ENCODE results near the gene ADRA2C. TPM values are rescaled to one million over a fixed set of nuclear protein-coding genes. Genes with fewer than 3 reads are reported as not detected.

Gene ADRA2C
- total RNA-seq, 4 donors from 2014 or later, result 0.61 to 4.6 (median 3.6) TPM

DNA sequence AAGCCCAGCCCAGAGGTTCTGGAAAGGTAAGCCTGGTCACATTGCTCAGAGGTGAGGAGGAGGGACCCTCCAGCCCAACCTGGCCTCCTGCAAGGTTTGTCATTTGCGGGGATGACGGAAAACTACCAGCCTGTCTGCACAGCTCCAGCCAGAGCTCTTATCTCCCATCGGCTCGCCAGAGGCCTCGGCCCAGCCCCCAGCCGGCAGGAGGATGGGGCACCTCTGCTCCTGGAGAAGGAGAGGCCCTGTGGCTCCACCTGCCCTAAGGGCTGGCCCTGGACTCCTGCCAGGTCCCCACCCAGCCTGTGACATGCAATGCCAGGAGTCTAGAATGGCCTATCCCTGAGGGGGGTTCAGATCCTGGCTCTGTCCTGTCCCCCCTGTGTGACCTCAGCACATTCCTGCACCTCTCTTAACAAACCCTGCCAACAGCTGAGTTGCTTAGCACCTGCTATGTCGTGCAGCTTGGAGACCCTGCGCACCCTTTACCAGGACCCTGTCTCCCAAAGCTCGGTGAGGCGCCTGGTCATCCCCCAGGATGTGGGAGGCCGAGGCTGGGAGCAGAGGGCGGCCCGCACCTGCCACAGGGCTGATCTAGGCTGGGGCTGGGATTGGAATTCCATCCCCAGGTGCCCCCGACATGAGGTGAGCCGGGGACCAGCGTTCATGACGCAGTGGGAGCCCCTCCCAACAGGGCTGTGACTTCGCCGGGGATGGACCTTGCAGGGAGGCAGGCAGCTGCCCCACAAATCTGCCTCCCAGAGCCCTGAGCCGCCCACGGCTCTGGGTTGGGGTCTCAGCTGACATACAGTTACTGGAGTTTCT, 14.4 kb downstream of the ADRA2C start:
- 40% methylated on average over 4 of the region's 21 CpGs; no CpG with 5 or more reads in 1 of the 2 donors for WGBS, 2 donors
- H3K27ac ChIP-seq, result no peak overlapping the region
- intact Hi-C loops (cut with DNase I), result no loop called here
- peaks cover 0 to 9% (median 0%) of the 10 kb centered on the region in 3 donors for H3K4me1 ChIP-seq
- no peaks in the 10 kb centered on the region for H3K36me3 ChIP-seq
- peaks cover 0 to 9% (median 0%) of the 10 kb centered on the region in 3 donors for H3K9me3 ChIP-seq
- H3K27me3 ChIP-seq, result peaks cover 0 to 82% (median 0%) of the 10 kb centered on the region in 4 donors
- H3K4me3 ChIP-seq, result no peak overlapping the region
- DNase-seq, result no peak
- no peak for TF ChIP-seq POLR2A (IDR thresholded peaks at IDR 0.05)
- TF ChIP-seq, protein P1, sequence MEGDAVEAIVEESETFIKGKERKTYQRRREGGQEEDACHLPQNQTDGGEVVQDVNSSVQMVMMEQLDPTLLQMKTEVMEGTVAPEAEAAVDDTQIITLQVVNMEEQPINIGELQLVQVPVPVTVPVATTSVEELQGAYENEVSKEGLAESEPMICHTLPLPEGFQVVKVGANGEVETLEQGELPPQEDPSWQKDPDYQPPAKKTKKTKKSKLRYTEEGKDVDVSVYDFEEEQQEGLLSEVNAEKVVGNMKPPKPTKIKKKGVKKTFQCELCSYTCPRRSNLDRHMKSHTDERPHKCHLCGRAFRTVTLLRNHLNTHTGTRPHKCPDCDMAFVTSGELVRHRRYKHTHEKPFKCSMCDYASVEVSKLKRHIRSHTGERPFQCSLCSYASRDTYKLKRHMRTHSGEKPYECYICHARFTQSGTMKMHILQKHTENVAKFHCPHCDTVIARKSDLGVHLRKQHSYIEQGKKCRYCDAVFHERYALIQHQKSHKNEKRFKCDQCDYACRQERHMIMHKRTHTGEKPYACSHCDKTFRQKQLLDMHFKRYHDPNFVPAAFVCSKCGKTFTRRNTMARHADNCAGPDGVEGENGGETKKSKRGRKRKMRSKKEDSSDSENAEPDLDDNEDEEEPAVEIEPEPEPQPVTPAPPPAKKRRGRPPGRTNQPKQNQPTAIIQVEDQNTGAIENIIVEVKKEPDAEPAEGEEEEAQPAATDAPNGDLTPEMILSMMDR (IDR thresholded peaks at IDR 0.05), result no peak

DNA sequence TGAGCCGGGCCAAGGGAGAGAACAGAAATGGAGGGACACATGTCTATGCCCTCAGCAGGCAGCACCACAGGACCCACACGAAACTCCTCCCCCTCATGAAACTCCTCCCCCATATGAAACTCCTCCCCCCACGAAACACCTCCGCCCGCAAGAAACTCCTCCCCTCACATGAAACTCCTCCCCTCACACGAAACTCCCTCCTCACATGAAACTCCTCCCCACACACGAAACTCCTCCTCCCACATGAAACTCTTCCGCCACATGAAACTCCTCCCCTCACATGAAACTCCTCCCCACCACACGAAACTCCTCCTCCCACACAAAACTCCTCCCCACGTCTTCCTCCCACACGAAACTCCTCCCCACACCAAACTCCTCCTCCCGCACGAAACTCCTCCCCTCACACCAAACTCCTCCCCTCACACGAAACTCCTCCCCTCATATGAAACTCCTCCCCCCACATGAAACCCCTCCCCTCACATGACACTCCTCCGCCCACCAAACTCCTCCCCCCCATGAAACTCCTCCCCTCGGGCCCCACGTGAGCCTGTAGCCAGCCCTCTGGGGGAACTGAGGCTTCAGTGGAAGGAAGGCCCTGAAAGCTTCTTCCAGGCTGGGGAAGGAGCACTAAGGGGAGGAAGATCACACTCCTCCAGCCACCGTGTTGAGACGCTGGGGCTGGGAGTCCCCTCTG, 15.2 kb downstream of the ADRA2C start:
- H3K27me3 ChIP-seq, result peaks cover 0 to 75% (median 0%) of the 10 kb centered on the region in 4 donors
- WGBS, 2 donors, result 70 to 72% methylated on average over 13 to 15 of the region's 19 CpGs

DNA sequence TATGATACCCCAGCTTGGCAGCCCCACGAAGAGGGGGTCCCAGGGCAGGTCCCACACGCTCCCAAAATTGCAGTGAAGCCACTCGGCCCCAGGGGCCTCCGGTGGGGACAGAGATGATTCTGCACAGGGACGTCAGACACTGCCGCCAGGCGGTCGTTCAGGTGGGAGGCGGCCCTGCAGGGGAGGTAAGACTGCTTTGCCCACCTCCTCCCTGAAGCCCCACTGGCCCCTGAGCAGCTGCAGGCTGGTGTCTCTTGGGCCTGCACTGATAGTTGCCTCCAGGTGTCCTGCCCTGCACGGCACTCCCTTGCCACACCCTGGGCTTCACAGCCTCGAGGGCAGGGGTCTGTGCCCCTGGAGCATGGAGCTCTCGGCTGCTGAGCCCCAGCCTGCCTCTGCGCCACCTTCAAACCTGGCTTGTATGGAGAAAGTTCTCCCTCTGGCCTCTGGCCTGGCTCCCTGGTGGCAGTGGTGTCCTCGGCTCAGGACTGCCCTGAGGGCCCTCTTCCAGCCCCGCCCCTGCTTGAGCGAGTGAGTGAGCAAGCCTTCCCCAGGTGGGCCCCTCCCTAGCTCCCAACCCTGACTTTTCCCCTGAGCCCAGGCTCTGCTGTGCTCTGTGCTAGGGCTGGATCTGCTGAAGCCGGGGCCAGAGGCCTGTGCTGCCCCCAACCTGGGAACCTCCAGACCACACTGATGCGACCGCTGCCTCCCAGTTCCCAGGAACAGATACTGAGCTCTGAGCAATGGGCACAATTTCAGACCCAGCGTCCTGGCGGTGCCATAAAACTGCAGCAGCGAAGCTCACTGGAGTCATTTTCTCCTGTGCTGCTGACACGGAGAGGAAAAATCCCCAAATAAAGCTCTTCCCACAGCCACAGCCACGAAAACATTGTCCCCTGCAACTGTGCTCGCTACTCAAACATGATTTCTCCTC, 16.1 kb downstream of the ADRA2C start:
- 49 to 100% methylated on average over 2 to 7 of the region's 25 CpGs for WGBS, 2 donors
- Histone ChIP-seq H3K27ac (no peak overlapping the region), H3K9me3 (peaks cover 0 to 9% (median 0%) of the 10 kb centered on the region in 3 donors), H3K4me3 (no peak overlapping the region), H3K36me3 (no peaks in the 10 kb centered on the region), H3K4me1 (peaks cover 0 to 9% (median 0%) of the 10 kb centered on the region in 3 donors), H3K27me3 (peaks cover 0 to 70% (median 0%) of the 10 kb centered on the region in 4 donors)
- TF ChIP-seq, protein P1 (IDR thresholded peaks at IDR 0.05), result no peak
- no peak for TF ChIP-seq POLR2A (IDR thresholded peaks at IDR 0.05)
- intact Hi-C loops (cut with DNase I), result no loop called here
- DNase-seq, result no peak

More for the DNA sequence above, 15.2 kb downstream of the ADRA2C start:
- DNase-seq, result no peak
- intact Hi-C loops (cut with DNase I), result no loop called here
- no peak for TF ChIP-seq POLR2A (IDR thresholded peaks at IDR 0.05)
- TF ChIP-seq, protein P1 (IDR thresholded peaks at IDR 0.05), result no peak
- Histone ChIP-seq H3K36me3 (no peaks in the 10 kb centered on the region), H3K4me1 (peaks cover 0 to 9% (median 0%) of the 10 kb centered on the region in 3 donors), H3K27ac (no peak overlapping the region), H3K4me3 (no peak overlapping the region), H3K9me3 (peaks cover 0 to 9% (median 0%) of the 10 kb centered on the region in 3 donors)

DNA sequence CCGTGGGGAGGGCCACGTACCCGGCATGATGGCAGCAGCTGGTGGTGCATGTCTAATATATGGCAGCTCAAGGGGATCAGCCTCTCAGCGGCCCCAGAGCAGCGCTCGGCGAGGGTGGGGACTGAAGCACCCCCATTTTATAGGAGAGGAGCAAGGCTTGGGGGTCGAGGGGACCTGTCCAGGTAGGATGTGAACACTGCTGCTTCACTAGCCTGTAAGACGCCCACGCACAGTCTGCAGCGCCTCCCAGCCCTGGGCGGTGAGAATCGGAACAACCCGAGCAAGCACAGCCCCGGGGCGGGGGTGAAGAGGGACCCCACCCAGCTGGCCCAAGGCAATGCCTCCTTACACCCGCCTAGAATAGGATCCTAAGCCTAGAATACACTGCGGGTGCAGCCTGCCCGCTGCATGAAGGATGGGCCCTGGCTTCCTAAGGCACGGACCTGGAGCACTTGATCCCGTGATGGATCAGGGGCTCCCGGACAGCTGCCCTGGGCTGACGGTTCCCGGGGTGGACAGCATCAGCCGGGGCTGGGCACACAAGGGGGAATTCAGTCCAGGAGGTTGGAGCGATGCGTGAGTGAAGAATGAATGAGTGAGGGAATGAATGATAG, 17.6 kb downstream of the ADRA2C start:
- H3K36me3 ChIP-seq, result no peaks in the 10 kb centered on the region
- no peak for DNase-seq
- H3K9me3 ChIP-seq, result peaks cover 0 to 9% (median 0%) of the 10 kb centered on the region in 3 donors
- WGBS, 2 donors, result 33 to 46% methylated on average over 12 to 18 of the region's 27 CpGs
- peaks cover 0 to 57% (median 0%) of the 10 kb centered on the region in 4 donors for H3K27me3 ChIP-seq
- H3K4me1 ChIP-seq, result peaks cover 0 to 9% (median 0%) of the 10 kb centered on the region in 3 donors
- TF ChIP-seq, protein P1 (IDR thresholded peaks at IDR 0.05), result peak in 1 of 6 experiments; percentile 33
- no peak for TF ChIP-seq POLR2A (IDR thresholded peaks at IDR 0.05)
- intact Hi-C loops (cut with DNase I), result no loop called here
- H3K4me3 ChIP-seq, result no peak overlapping the region
- no peak overlapping the region for H3K27ac ChIP-seq
